ENCODE data around the gene ADH7. TPM values are rescaled to one million over a fixed set of nuclear protein-coding genes. Genes with fewer than 3 reads are reported as not detected.

ADH7 gene
- total and polyA plus RNA-seq, 2 experiments from 2014 or later: not detected

- no peak for TF ChIP-seq ZNF462 (CRISPR knock-in tag; IDR thresholded peaks at IDR 0.05)
- no peak for TF ChIP-seq STAT1 (IDR thresholded peaks at IDR 0.05; ENCODE audit: unreplicated experiment)
- no peak for TF ChIP-seq ETS1 (IDR thresholded peaks at IDR 0.05)
- no peak for TF ChIP-seq ZNF114 (CRISPR knock-in tag; IDR thresholded peaks at IDR 0.05)
- no peak for TF ChIP-seq CREB1 (CRISPR knock-in tag; IDR thresholded peaks at IDR 0.05; ENCODE audit: low read depth)
- TF ChIP-seq EZH2 (IDR thresholded peaks at IDR 0.05; ENCODE audit: low read depth, unreplicated experiment): no peak
- no peak for TF ChIP-seq NANOG (IDR thresholded peaks at IDR 0.05; ENCODE audit: borderline replicate concordance)
- no peak for TF ChIP-seq ZNF331 (CRISPR knock-in tag; IDR thresholded peaks at IDR 0.05; ENCODE audit: low read depth)
These were observed 45.1 kb downstream of the ADH7 start (continued) for GRCh38 chr4:99390055-99390454.

GRCh38 chr4:99389606-99390005, 45.5 kb downstream of the ADH7 start:
- no peaks in the 10 kb centered on the region for H3K79me2 ChIP-seq (replicated peaks; ENCODE audit: insufficient read depth)
- H3K36me3 ChIP-seq (ENCODE audit: insufficient read depth): no peaks in the 10 kb centered on the region
- ATAC-seq (no peak), DNase-seq (ENCODE audit: low spot score) (no peak)
- H3K27me3 Mint-ChIP-seq (ENCODE audit: insufficient read depth, low read depth, poor library complexity): no peaks in the 10 kb centered on the region
- H3K4me3 ChIP-seq: no peak overlapping the region
- no peaks in the 10 kb centered on the region for H3K27me3 ChIP-seq (ENCODE audit: insufficient read depth)
- H3K27ac ChIP-seq (ENCODE audit: low read depth): no peak overlapping the region
- peaks cover 4% of the 10 kb centered on the region; the same call in 2 of the 3 replicates for H3K9me3 Mint-ChIP-seq
- no peaks in the 10 kb centered on the region for H3K4me1 ChIP-seq (ENCODE audit: insufficient read depth)
- H3K4me3 Mint-ChIP-seq: no peak overlapping the region
- no peaks in the 10 kb centered on the region for H3K9me2 ChIP-seq (ENCODE audit: insufficient read depth)
- no peaks in the 10 kb centered on the region for H3K36me3 Mint-ChIP-seq (ENCODE audit: low read depth)
- H2AFZ ChIP-seq: no peak overlapping the region
- no peaks in the 10 kb centered on the region for H3F3A ChIP-seq (replicated peaks; ENCODE audit: low read depth)
- H3K27ac Mint-ChIP-seq: no peak overlapping the region
- H4K20me1 ChIP-seq (replicated peaks; ENCODE audit: insufficient read depth): no peaks in the 10 kb centered on the region
- no peak overlapping the region for H3K4me2 ChIP-seq
- H3K4me1 Mint-ChIP-seq: no peaks in the 10 kb centered on the region
- TF ChIP-seq ZNF462 (CRISPR knock-in tag; IDR thresholded peaks at IDR 0.05) (no peak), NANOG (IDR thresholded peaks at IDR 0.05; ENCODE audit: borderline replicate concordance) (no peak), EZH2phosphoT487 (IDR thresholded peaks at IDR 0.05; ENCODE audit: unreplicated experiment) (no peak), ZNF331 (CRISPR knock-in tag; IDR thresholded peaks at IDR 0.05; ENCODE audit: low read depth) (no peak), STAT1 (IDR thresholded peaks at IDR 0.05; ENCODE audit: unreplicated experiment) (no peak)
